ENCODE data around the gene IQCF6.
A peak's percentile ranks its signal among the peaks of the same experiment; 100 is the strongest.
"Not testable (repeated sequence)": the region's sequence is repeated elsewhere in the genome, so short reads cannot be mapped to it uniquely, and the experiment has no call there.

Gene IQCF6

DNA sequence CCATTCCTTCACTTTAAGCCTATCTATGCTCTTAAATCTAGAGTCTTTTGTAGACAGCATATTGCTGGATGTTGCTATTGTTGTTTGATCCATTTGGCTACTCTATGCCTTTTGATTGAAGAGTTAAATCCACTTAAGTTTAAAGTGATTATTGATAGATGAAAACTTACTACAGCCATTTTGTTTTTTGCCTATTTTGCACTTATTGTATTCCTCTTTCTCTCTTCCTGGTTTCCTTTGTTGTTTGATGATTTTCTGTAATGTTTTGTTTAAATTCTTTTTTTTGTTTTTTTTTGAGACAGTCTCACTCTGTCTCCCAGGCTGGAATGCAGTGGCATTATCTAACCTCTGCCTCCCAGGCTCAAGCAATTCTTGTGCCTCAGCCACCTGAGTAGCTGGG lies 19.8 kb downstream of the IQCF6 start:
- no peak for DNase-seq

DNA sequence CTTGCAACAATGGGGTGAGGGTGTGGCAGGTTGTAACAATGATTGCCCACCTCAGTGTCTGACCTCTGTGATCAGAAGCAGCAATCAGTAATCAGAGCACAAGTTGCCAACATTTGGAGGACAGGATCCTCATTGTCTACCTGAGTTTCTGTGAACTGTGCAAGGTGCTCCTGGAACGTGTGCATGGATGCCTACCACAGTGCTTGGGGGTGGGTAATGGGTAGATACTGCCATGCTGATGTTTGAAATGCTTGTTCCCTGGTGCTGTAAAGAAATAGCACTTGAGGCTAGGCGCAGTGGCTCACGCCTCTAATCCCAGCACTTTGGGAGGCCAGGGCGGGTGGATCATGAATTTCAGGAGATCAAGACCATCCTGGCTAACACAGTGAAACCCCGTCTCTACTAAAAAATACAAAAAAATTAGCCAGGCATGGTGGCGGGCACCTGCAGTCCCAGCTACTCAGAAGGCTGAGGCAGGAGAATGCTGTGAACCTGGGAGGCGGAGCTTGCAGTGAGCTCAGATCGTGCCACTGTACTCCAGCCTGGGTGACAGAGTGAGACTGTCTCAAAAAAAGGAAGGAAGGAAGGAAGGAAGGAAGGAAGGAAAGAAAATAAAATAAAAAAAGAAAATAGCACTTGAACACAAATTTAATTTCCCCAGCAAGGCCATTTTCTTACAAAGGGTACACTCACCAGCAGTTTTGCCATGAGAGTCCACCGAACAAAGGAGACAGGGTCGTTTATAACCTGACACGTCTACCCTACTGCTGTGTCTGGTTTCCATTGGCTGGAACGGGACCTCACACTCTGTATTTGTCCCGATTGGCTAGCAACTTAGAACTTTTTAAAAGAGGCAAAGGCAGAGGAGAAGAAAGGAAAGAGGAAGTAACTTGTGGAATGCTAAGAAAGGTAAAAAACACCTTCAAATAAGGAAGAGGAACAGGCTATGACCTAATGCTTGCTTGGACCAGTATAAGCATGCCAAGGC lies 25.0 kb downstream of the IQCF6 start:
- not testable (repeated sequence) for DNase-seq

GRCh38 chr3:51751287-51751686 lies 27.8 kb downstream of the IQCF6 start:
- DNase-seq: no peak

- no peak for DNase-seq
These were observed 28.2 kb downstream of the IQCF6 start for GRCh38 chr3:51750878-51751277.

DNA sequence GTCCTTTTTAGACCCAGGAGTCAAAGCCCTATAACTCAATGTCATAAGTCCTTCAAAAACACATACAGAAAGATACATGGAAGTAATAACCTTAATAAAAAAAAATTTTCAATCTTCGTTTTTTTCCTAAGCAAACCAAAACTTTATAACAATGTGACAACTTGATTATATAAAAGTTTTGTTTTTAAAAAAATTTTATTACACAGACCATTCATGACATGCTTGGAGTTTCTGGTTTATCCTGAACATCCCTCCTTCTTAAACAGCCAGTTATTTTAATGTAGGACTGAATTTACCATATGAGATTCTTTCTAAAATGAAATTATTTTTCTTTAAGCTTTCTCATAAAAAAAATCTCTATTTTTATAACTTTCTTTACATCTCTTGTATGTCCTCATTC lies 30.7 kb downstream of the IQCF6 start:
- DNase-seq: no peak

GRCh38 chr3:51747840-51748239 lies 31.2 kb downstream of the IQCF6 start:
- no peak for DNase-seq

- not testable (repeated sequence) for DNase-seq
These were observed 36.1 kb downstream of the IQCF6 start for GRCh38 chr3:51742978-51743377.

- DNase-seq: not testable (repeated sequence)
These were observed 36.7 kb downstream of the IQCF6 start for GRCh38 chr3:51742320-51742719.

GRCh38 chr3:51739110-51739509 lies 39.9 kb downstream of the IQCF6 start:
- no peak for DNase-seq

GRCh38 chr3:51735950-51736349 lies 43.1 kb downstream of the IQCF6 start:
- no peak for DNase-seq

GRCh38 chr3:51735039-51735438 lies 44.0 kb downstream of the IQCF6 start:
- DNase-seq: no peak

- peak; percentile 45 for DNase-seq
These were observed 44.5 kb downstream of the IQCF6 start for GRCh38 chr3:51734572-51734907.

DNA sequence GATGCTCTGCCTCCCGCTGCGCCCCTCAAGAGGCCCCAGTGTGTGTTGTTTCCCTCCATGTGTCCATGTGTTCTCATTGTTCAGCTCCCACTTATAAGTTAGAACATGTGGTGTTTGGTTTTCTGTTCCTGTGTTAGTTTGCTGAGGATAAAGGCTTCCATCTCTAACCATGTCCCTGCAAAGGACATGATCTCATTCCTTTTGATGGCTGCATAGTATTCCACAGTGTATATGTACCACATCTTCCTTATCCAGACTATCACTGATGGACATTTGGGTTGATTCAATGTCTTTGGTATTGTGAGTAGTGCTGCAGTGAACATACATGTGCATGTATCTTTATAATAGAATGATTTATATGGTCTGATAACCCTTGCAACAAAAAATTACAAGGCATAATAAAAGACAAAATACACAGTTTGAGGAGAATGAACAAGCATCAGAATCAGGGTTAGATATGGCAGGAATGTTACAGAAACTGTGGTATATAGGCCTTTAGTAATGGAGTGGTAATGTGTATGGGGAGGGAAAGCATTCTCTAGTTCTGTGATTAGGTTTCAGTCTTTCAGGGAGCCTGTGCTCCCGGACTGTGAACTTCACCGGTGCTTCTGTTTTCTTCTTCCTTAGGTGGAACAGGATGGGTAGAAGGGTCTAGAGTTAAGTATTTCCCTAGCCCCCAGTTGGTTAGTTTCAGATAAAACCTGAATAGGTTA lies 45.0 kb downstream of the IQCF6 start:
- DNase-seq: no peak

DNA sequence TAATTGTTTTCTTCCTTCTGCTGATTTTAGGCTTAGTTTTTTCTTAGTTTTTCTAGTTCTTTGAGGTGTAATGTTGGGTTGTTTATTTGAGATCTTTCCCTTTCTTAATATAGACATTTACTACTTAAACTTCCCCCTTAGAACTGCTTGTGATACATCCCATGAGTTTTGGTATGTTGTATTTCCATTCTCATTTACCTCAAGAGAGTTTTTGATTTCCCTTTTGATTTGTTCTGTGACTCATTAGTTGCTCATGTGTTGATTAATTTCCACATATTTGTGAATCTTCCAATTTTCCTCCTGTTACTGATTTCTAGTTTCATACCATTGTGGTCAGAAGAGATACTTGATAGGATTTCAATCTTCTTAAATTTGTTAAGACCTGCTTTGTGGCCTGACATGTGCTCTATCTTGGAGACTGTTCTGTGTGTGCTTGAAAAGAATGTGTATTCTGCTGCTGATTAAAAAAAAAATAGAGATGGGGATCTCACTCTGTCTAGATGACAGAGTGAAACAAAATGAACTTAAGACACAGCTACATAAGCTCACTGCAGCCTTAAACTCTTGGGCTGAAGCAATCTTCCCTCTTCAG lies 49.9 kb downstream of the IQCF6 start:
- peak; percentile 30 for DNase-seq

Measured in activated CD4-positive, alpha-beta T cell treated with anti-CD3 and anti-CD28 coated beads, Interleukin-2, amount 50 U/mL, for 16 hours (primary cell).